GM23248 (cell line): ENCODE data around the gene CAMTA1. TPM values are rescaled to one million over a fixed set of nuclear protein-coding genes. Genes with fewer than 3 reads are reported as not detected.

ENCODE experiments used
- DNase-seq: peaks from one replicate; pipeline ENCODE4 v3.0.0-alpha.2; 2015
- H2AFZ ChIP-seq: fragments of 200-600 bp; sonication (generic); 2 replicates; pipeline ENCODE4 v1.6.1; 2016; ENCODE audit warnings: antibody characterized with exemption
- H3F3A ChIP-seq: fragments of 200-600 bp; sonication (generic); 2 replicates; pipeline ENCODE4 v1.6.1; 2016; ENCODE audit warnings: mild to moderate bottlenecking, antibody characterized with exemption, mixed run types; ENCODE audit not compliant: insufficient read depth
- H3K27ac ChIP-seq: fragments of 200-600 bp; sonication (generic); 2 replicates; pipeline ENCODE4 v1.5.1; 2016; ENCODE audit warnings: mild to moderate bottlenecking
- H3K27me3 ChIP-seq: fragments of 200-600 bp; sonication (generic); replicated peaks from 2 replicates; pipeline ENCODE4 v1.6.1; 2016; ENCODE audit warnings: mild to moderate bottlenecking; ENCODE audit not compliant: insufficient read depth
- H3K36me3 ChIP-seq: fragments of 200-600 bp; sonication (generic); 2 replicates; pipeline ENCODE4 v1.6.1; 2016; ENCODE audit warnings: low read depth, mild to moderate bottlenecking
- H3K4me1 ChIP-seq: fragments of 200-600 bp; sonication (generic); 2 replicates; pipeline ENCODE4 v1.6.1; 2016; ENCODE audit warnings: mild to moderate bottlenecking; ENCODE audit not compliant: insufficient read depth
- H3K4me2 ChIP-seq: fragments of 200-600 bp; sonication (generic); one replicate; pipeline ENCODE4 v1.6.1; 2016; ENCODE audit warnings: mild to moderate bottlenecking; ENCODE audit not compliant: unreplicated experiment
- H3K4me3 ChIP-seq: fragments of 200-600 bp; sonication (generic); 2 replicates; pipeline ENCODE4 v1.5.1; 2016; ENCODE audit warnings: mild to moderate bottlenecking
- H3K79me2 ChIP-seq: fragments of 200-600 bp; sonication (generic); 2 replicates; pipeline ENCODE4 v1.6.1; 2016; ENCODE audit warnings: mild to moderate bottlenecking; ENCODE audit not compliant: insufficient read depth
- H3K9ac ChIP-seq: fragments of 200-600 bp; sonication (generic); 2 replicates; pipeline ENCODE4 v1.6.1; 2016; ENCODE audit warnings: mild to moderate bottlenecking
- H3K9me2 ChIP-seq: fragments of 200-600 bp; sonication (generic); 2 replicates; pipeline ENCODE4 v1.6.1; 2016; ENCODE audit warnings: mixed run types, mild to moderate bottlenecking, moderate library complexity; ENCODE audit not compliant: insufficient read depth
- H3K9me3 ChIP-seq: fragments of 200-600 bp; sonication (generic); one replicate; pipeline ENCODE4 v1.6.1; 2017; ENCODE audit warnings: low read depth
- H4K20me1 ChIP-seq: fragments of 200-600 bp; sonication (generic); 2 replicates; pipeline ENCODE4 v1.6.0; 2016; ENCODE audit not compliant: insufficient read depth
- EZH2 ChIP-seq: fragments of 200-600 bp; sonication (generic); IDR thresholded peaks from 2 replicates; pipeline ENCODE4 v1.6.1; 2018; ENCODE audit warnings: antibody characterized with exemption, mild to moderate bottlenecking; ENCODE audit not compliant: insufficient read depth, poor library complexity, severe bottlenecking
- EZH2phosphoT487 ChIP-seq: fragments of 200-600 bp; sonication (generic); IDR thresholded peaks from 2 replicates; pipeline ENCODE4 v1.6.1; 2018; ENCODE audit warnings: antibody characterized with exemption, moderate library complexity, mild to moderate bottlenecking, low read depth; ENCODE audit not compliant: insufficient read depth
- WGBS, 2 experiments: methylation state at CpG; one replicate each; pipeline ENCODE4 v1.1.6; 2015 to 2017; ENCODE audit warnings: low lambda C conversion rate in 2 of 2, low coverage in 1 of 2; ENCODE audit errors: missing lambda C conversion rate in 2 of 2; 5-methylcytosine and 5-hydroxymethylcytosine counted together
- in situ Hi-C: fragments of 300-500 bp; cut with MboI; formaldehyde crosslinking; loops from 2 replicates; pipeline ENCODE4 v1.15.0; 2020
- polyA plus RNA-seq: library from polyadenylated mRNA; unstranded; fragments of >200 nt; fragmentation: Nextera tagmentation; extraction: Ambion mirVana; gene quantifications from 2 replicates; pipeline ENCODE4 v1.2.1, GENCODE V29; 2016
- total RNA-seq: library from RNA; depleted of rRNA; stranded (reverse); fragments of >200 nt; shearing (Covaris generic); gene quantifications from 2 replicates; pipeline ENCODE4 v1.2.3, GENCODE V29; 2014

Gene CAMTA1
- total and polyA plus RNA-seq, 2 experiments from 2014 or later, result 50.1 to 165 TPM

DNA sequence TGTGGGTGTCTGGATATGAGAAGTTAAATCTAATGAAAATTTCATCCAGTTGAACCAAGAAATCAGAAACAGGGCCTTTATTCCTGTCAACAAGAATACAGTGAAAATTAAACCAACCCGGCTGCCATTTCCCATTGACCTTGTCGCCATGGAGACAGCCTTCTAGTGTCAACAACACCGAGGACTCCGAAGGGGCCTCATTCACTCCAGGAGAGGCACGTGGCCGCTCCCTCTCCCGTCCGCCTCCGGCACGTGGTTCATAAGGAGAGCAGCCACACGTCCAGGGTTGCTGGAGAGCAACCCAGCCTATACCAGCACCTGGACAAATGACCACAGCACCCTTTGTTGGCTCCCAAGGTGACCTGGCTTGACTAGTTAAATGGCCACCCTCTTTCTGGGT lies 865.5 kb downstream of the CAMTA1 start:
- H3K4me2 ChIP-seq, result no peak overlapping the region
- H3K27me3 ChIP-seq, result peaks cover 21% of the 10 kb centered on the region
- no peak overlapping the region for H3K27ac ChIP-seq
- no peaks in the 10 kb centered on the region for H3K9me2 ChIP-seq
- in situ Hi-C loops, result loop anchor here (25.0 kb wide), 1 partner anchor 262 kb away; no protein-coding TSS in a partner anchor
- no peaks in the 10 kb centered on the region for H3K79me2 ChIP-seq
- no peak overlapping the region for H3K4me3 ChIP-seq
- no peaks in the 10 kb centered on the region for H3F3A ChIP-seq
- no peaks in the 10 kb centered on the region for H4K20me1 ChIP-seq
- no peak overlapping the region for H2AFZ ChIP-seq
- no peaks in the 10 kb centered on the region for H3K4me1 ChIP-seq
- H3K9me3 ChIP-seq, result no peaks in the 10 kb centered on the region
- TF ChIP-seq EZH2phosphoT487, result no peak
- TF ChIP-seq EZH2, result no peak
- 37 to 45% methylated on average over 11 of the region's 11 CpGs for WGBS, 2 experiments
- H3K36me3 ChIP-seq, result no peaks in the 10 kb centered on the region
- no peak overlapping the region for H3K9ac ChIP-seq
- DNase-seq, result no peak

DNA sequence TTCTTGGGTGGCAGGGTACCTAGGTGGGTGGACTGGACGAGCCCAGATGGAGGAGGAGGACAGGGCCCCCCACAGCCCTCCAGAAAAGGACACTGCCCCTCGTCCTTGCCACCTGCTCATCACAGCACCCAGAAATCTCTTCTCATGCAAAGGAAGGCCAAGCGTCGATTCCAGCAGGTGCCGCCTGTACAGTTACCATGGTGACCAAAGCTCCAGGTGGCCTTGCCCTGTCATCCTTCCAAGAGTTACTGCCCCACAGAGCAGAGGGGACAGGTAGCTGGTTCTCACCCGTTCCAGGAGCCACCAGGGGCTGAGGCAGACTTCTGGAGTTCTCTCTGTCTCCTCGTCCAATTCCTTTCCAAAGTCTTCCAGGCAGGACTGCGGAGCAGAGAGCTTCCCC lies 865.9 kb downstream of the CAMTA1 start:
- in situ Hi-C loops, result loop anchor here (25.0 kb wide), 1 partner anchor 261 kb away; no protein-coding TSS in a partner anchor
- TF ChIP-seq EZH2phosphoT487 (no peak), EZH2 (no peak)
- H3F3A ChIP-seq, result no peaks in the 10 kb centered on the region
- no peak overlapping the region for H3K27ac ChIP-seq
- H3K4me1 ChIP-seq, result no peaks in the 10 kb centered on the region
- no peaks in the 10 kb centered on the region for H4K20me1 ChIP-seq
- no peak for DNase-seq
- H3K79me2 ChIP-seq, result no peaks in the 10 kb centered on the region
- H3K4me3 ChIP-seq, result no peak overlapping the region
- H3K9ac ChIP-seq, result no peak overlapping the region
- 63 to 69% methylated on average over 8 of the region's 8 CpGs for WGBS, 2 experiments
- no peak overlapping the region for H3K4me2 ChIP-seq
- H3K9me3 ChIP-seq, result no peaks in the 10 kb centered on the region
- peaks cover 21% of the 10 kb centered on the region for H3K27me3 ChIP-seq
- no peaks in the 10 kb centered on the region for H3K36me3 ChIP-seq
- H2AFZ ChIP-seq, result no peak overlapping the region
- H3K9me2 ChIP-seq, result no peaks in the 10 kb centered on the region

DNA sequence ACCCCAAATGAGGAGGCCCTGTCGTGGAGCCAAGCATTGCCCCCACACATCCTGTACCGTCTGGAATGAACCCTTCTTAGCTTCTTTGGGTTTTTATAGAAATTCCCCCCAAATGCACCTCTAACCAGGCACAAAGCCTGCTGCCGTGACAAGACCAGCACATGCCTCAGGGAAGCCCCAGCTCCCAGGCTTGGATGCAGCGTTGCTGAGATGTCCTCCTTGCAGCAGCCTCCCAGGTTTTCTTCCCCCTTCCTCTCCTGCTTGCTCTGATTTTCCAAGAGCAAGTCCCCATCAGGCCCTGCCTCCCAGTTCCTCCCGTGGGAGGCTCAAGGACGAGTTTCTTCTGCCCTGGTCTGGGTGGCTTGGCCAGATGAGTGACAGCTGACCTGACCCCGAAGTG lies 866.8 kb downstream of the CAMTA1 start:
- Histone ChIP-seq H3K4me3 (no peak overlapping the region), H4K20me1 (no peaks in the 10 kb centered on the region), H3K9me2 (no peaks in the 10 kb centered on the region), H3K79me2 (no peaks in the 10 kb centered on the region), H3F3A (no peaks in the 10 kb centered on the region), H3K36me3 (no peaks in the 10 kb centered on the region), H3K9me3 (no peaks in the 10 kb centered on the region), H3K27ac (no peak overlapping the region), H3K9ac (no peak overlapping the region), H3K4me1 (no peaks in the 10 kb centered on the region), H3K27me3 (peaks cover 21% of the 10 kb centered on the region), H2AFZ (no peak overlapping the region), H3K4me2 (no peak overlapping the region)
- DNase-seq, result no peak
- TF ChIP-seq EZH2phosphoT487 (no peak), EZH2 (no peak)
- in situ Hi-C loops, result loop anchor here (25.0 kb wide), 1 partner anchor 260 kb away; no protein-coding TSS in a partner anchor
- WGBS, 2 experiments, result 48 to 55% methylated on average over 5 to 7 of the region's 7 CpGs

DNA sequence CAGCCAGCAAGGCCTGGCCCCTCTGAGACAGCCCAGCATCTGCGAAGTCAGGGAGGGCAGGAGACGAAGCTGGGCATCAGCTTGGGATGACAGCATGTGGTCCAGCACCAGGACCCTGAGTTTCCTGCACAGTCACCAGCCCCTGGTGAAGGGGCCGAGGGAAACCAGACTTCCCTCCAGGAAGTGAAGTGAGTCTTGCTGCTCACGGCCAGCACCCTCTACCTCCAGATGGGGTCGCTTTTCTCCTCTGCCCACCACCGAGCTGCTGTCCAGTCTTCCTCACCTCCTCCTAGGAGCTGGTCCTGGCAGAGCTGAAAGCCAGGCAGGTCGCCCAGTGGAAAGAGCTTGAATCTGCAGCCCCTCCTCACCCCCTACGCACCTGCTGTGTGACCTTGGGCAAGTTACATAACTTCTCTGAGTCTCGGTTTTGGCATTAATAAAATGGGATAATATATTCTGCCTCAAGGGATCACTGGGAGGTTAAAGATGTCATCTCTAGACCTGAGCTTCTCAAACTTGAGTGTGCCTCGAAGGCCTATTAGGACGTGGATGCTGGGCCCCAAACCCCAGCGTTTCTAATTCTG lies 867.4 kb downstream of the CAMTA1 start:
- no peaks in the 10 kb centered on the region for H3K9me3 ChIP-seq
- no peaks in the 10 kb centered on the region for H3K9me2 ChIP-seq
- H3K27ac ChIP-seq, result no peak overlapping the region
- TF ChIP-seq EZH2, result no peak
- TF ChIP-seq EZH2phosphoT487, result no peak
- no peaks in the 10 kb centered on the region for H3K4me1 ChIP-seq
- in situ Hi-C loops, result loop anchor here (25.0 kb wide), 1 partner anchor 260 kb away; no protein-coding TSS in a partner anchor
- WGBS, 2 experiments, result 67 to 69% methylated on average over 12 of the region's 12 CpGs
- no peak overlapping the region for H3K4me2 ChIP-seq
- no peak for DNase-seq
- H3K9ac ChIP-seq, result no peak overlapping the region
- H2AFZ ChIP-seq, result no peak overlapping the region
- no peaks in the 10 kb centered on the region for H4K20me1 ChIP-seq
- H3K4me3 ChIP-seq, result no peak overlapping the region
- H3K27me3 ChIP-seq, result peaks cover 21% of the 10 kb centered on the region
- no peaks in the 10 kb centered on the region for H3K36me3 ChIP-seq
- no peaks in the 10 kb centered on the region for H3K79me2 ChIP-seq
- H3F3A ChIP-seq, result no peaks in the 10 kb centered on the region
